H1 (cell line): Measurements from ENCODE around the gene CAMTA1. TPM values are rescaled to one million over a fixed set of nuclear protein-coding genes. Genes with fewer than 3 reads are reported as not detected.

Experiments used
- CTCF ChIA-PET: fragments of 300-600 bp; sonication (Branson Sonifier 250); formaldehyde crosslinking; loops from one replicate; lab custom pipeline; 2021; ENCODE audit not compliant: partially characterized antibody; lab: Charles Lee
- POLR2A ChIA-PET: fragments of 300-600 bp; sonication (Branson Sonifier 250); formaldehyde crosslinking; loops from one replicate; lab custom pipeline; 2021; ENCODE audit warnings: inconsistent platforms; ENCODE audit not compliant: partially characterized antibody; lab: Charles Lee
- DNase-seq, 2 experiments: peaks; one replicate each; pipeline versions ENCODE4 v3.0.0 to v3.0.0-alpha.2; 2010 to 2022; ENCODE audit warnings: low spot score in 2 of 2, low read depth in 1 of 2, mixed read lengths in 1 of 2
- FAIRE-seq: peaks from 2 replicates; lab custom pipeline; 2011; peaks lifted over from hg19 to GRCh38; lab: Jason Lieb, UNC
- H2AFZ ChIP-seq: 2 replicates; pipeline ENCODE4 v1.8.1; 2012; ENCODE audit warnings: low read length, inconsistent platforms
- H2AK5ac ChIP-seq: 2 replicates; pipeline ENCODE4 v1.6.1; 2013; ENCODE audit warnings: low read depth, low read length
- H2BK120ac ChIP-seq: replicated peaks from 2 replicates; pipeline ENCODE3; 2013; ENCODE audit warnings: low read depth, low read length, inconsistent platforms
- H2BK12ac ChIP-seq: 2 replicates; pipeline ENCODE4 v1.6.1; 2013; ENCODE audit warnings: low read depth, low read length
- H2BK15ac ChIP-seq: 2 replicates; pipeline ENCODE4 v1.6.1; 2013; ENCODE audit warnings: low read length
- H2BK20ac ChIP-seq: 2 replicates; pipeline ENCODE4 v1.6.1; 2013; ENCODE audit warnings: low read length
- H2BK5ac ChIP-seq: 2 replicates; pipeline ENCODE4 v1.6.1; 2013; ENCODE audit warnings: low read depth, low read length
- H3K14ac ChIP-seq: 2 replicates; pipeline ENCODE4 v1.6.1; 2013; ENCODE audit warnings: inconsistent platforms; ENCODE audit not compliant: insufficient read length
- H3K18ac ChIP-seq: 2 replicates; pipeline ENCODE4 v1.6.1; 2013; ENCODE audit warnings: low read length; ENCODE audit errors: extremely low read depth
- H3K23ac ChIP-seq: 2 replicates; pipeline ENCODE4 v1.6.1; 2013; ENCODE audit warnings: inconsistent platforms; ENCODE audit not compliant: insufficient read length
- H3K23me2 ChIP-seq: 2 replicates; pipeline ENCODE4 v1.6.1; 2013; ENCODE audit warnings: low read depth, low read length
- H3K27ac ChIP-seq: 2 replicates; pipeline ENCODE4 v1.6.1; 2011; ENCODE audit warnings: low read depth, low read length, inconsistent platforms
- H3K27me3 ChIP-seq, 4 experiments: replicated peaks in 1 of 4; 1 replicate in 1 of 4; 2 replicates in 3 of 4; pipeline versions ENCODE4 v1.6.1 to v1.8.1; 2011 to 2013; ENCODE audit warnings: low read length in 3 of 4, mild to moderate bottlenecking in 3 of 4, inconsistent platforms in 2 of 4, mixed read lengths in 2 of 4, moderate library complexity in 1 of 4; ENCODE audit not compliant: control insufficient read depth in 3 of 4, insufficient read depth in 3 of 4; ENCODE audit errors: extremely low read depth in 1 of 4
- H3K36me3 ChIP-seq, 4 experiments: 2 replicates each; pipeline versions ENCODE4 v1.6.1 to v1.8.1; 2011 to 2013; ENCODE audit warnings: mild to moderate bottlenecking in 4 of 4, low read length in 3 of 4, moderate library complexity in 2 of 4, control low read depth in 1 of 4, inconsistent platforms in 1 of 4; ENCODE audit not compliant: insufficient read depth in 4 of 4, control insufficient read depth in 2 of 4
- H3K4ac ChIP-seq: replicated peaks from 2 replicates; pipeline ENCODE3; 2013; ENCODE audit warnings: low read length, low read depth, mixed read lengths, inconsistent platforms; ENCODE audit not compliant: insufficient read length
- H3K4me1 ChIP-seq, 4 experiments: replicated peaks in 1 of 4; 1 replicate in 1 of 4; 2 replicates in 3 of 4; pipeline versions ENCODE4 v1.6.1 to v1.8.1; 2011 to 2013; ENCODE audit warnings: low read length in 3 of 4, inconsistent platforms in 2 of 4, mixed read lengths in 1 of 4; ENCODE audit not compliant: insufficient read depth in 4 of 4, control insufficient read depth in 3 of 4
- H3K4me2 ChIP-seq, 2 experiments: 2 replicates each; pipeline versions ENCODE4 v1.6.1 to v1.8.1; 2011 to 2013; ENCODE audit warnings: low read depth in 2 of 2, low read length in 2 of 2, control low read depth in 1 of 2, inconsistent platforms in 1 of 2, mild to moderate bottlenecking in 1 of 2; ENCODE audit not compliant: insufficient read depth in 1 of 2
- H3K4me3 ChIP-seq, 4 experiments: fragments of 200-600, 300-600 bp in 1 of 4; sonication (generic), shearing (Covaris generic), sonication (Bioruptor Twin) in 1 of 4; 2 replicates each; pipeline versions ENCODE4 v1.5.1 to v1.8.1; 2011 to 2016; ENCODE audit warnings: low read length in 4 of 4, low read depth in 3 of 4, control low read depth in 2 of 4, inconsistent platforms in 2 of 4, mild to moderate bottlenecking in 2 of 4, mixed read lengths in 1 of 4, moderate library complexity in 1 of 4; ENCODE audit not compliant: insufficient read depth in 2 of 4; ENCODE audit errors: extremely low read depth in 1 of 4
- H3K56ac ChIP-seq: replicated peaks from 2 replicates; pipeline ENCODE3; 2013; ENCODE audit warnings: low read depth, mild to moderate bottlenecking, mixed read lengths, low read length, inconsistent platforms; ENCODE audit not compliant: insufficient read length
- H3K79me1 ChIP-seq: 2 replicates; pipeline ENCODE4 v1.6.1; 2013; ENCODE audit warnings: low read depth, low read length, control low read depth
- H3K79me2 ChIP-seq, 2 experiments: 2 replicates each; pipeline versions ENCODE4 v1.6.1 to v1.8.1; 2012 to 2013; ENCODE audit warnings: low read length in 2 of 2, mild to moderate bottlenecking in 2 of 2, inconsistent platforms in 1 of 2; ENCODE audit not compliant: insufficient read depth in 2 of 2, control insufficient read depth in 1 of 2
- H3K9ac ChIP-seq, 4 experiments: replicated peaks in 1 of 4; 1 replicate in 1 of 4; 2 replicates in 3 of 4; pipeline versions ENCODE4 v1.6.1 to v1.8.1; 2011 to 2013; ENCODE audit warnings: low read depth in 3 of 4, low read length in 3 of 4, control low read depth in 2 of 4, mild to moderate bottlenecking in 2 of 4, moderate library complexity in 2 of 4, inconsistent platforms in 1 of 4; ENCODE audit errors: extremely low read depth in 1 of 4
- H3K9me3 ChIP-seq, 2 experiments: 2 replicates each; pipeline versions ENCODE4 v1.6.1 to v1.8.1; 2012 to 2013; ENCODE audit warnings: mild to moderate bottlenecking in 2 of 2, moderate library complexity in 2 of 2, control low read depth in 1 of 2, inconsistent platforms in 1 of 2, low read depth in 1 of 2, low read length in 1 of 2, mixed read lengths in 1 of 2; ENCODE audit not compliant: insufficient read depth in 2 of 2
- H4K20me1 ChIP-seq, 2 experiments: replicated peaks in 1 of 2; 2 replicates each; pipeline versions ENCODE3 to v1.8.1; 2011 to 2013; ENCODE audit warnings: inconsistent platforms in 2 of 2, low read length in 2 of 2, mild to moderate bottlenecking in 1 of 2; ENCODE audit not compliant: insufficient read depth in 2 of 2, control insufficient read depth in 1 of 2
- H4K5ac ChIP-seq: 2 replicates; pipeline ENCODE4 v1.6.1; 2013; ENCODE audit warnings: low read length, low read depth, mixed read lengths, inconsistent platforms; ENCODE audit not compliant: insufficient read length
- H4K8ac ChIP-seq: 2 replicates; pipeline ENCODE4 v1.8.0; 2013; ENCODE audit warnings: mild to moderate bottlenecking, moderate library complexity, low read length, inconsistent platforms; ENCODE audit not compliant: insufficient read depth; ENCODE audit errors: extremely low read depth
- H4K91ac ChIP-seq: replicated peaks from 2 replicates; pipeline ENCODE3; 2013; ENCODE audit warnings: low read length, mixed read lengths, inconsistent platforms; ENCODE audit not compliant: insufficient read length
- BACH1 ChIP-seq: IDR thresholded peaks from 2 replicates; pipeline ENCODE4 v1.6.1; 2012; ENCODE audit warnings: low read length, improper control_type of control experiment
- BCL11A ChIP-seq, 2 experiments: IDR thresholded peaks; one replicate each; pipeline ENCODE4 v1.6.1; 2011; ENCODE audit warnings: low read depth in 2 of 2, low read length in 2 of 2, mild to moderate bottlenecking in 2 of 2
- CBX5 ChIP-seq: fragments of 300-800, 300-1000 bp; sonication (generic); IDR thresholded peaks from 2 replicates; pipeline ENCODE4 v1.7.1; 2016; ENCODE audit warnings: antibody characterized with exemption, low read length, low read depth
- KDM4A ChIP-seq: IDR thresholded peaks from one replicate; pipeline ENCODE4 v1.7.1; 2012; ENCODE audit warnings: low read depth, mild to moderate bottlenecking, moderate library complexity, low read length, inconsistent platforms; ENCODE audit not compliant: severe bottlenecking
- MAX ChIP-seq: IDR thresholded peaks from 2 replicates; pipeline ENCODE4 v1.6.1; 2012; ENCODE audit warnings: inconsistent platforms
- NANOG ChIP-seq: IDR thresholded peaks from 2 replicates; pipeline ENCODE4 v1.6.1; 2011; ENCODE audit warnings: low read length, low read depth, mild to moderate bottlenecking, inconsistent platforms; ENCODE audit not compliant: insufficient read depth, poor library complexity, severe bottlenecking
- POU5F1 ChIP-seq: IDR thresholded peaks from 2 replicates; pipeline ENCODE4 v1.6.1; 2011; ENCODE audit warnings: low read depth, mild to moderate bottlenecking, low read length, moderate library complexity
- RXRA ChIP-seq: IDR thresholded peaks from 2 replicates; pipeline ENCODE4 v1.6.1; 2011; ENCODE audit warnings: low read depth, mild to moderate bottlenecking, low read length, moderate library complexity; ENCODE audit not compliant: insufficient read depth
- SIRT6 ChIP-seq: IDR thresholded peaks from one replicate; pipeline ENCODE4 v1.7.1; 2012; ENCODE audit warnings: low read length, inconsistent platforms
- SP1 ChIP-seq: IDR thresholded peaks from 2 replicates; pipeline ENCODE4 v1.6.1; 2011; ENCODE audit warnings: low read depth, low read length
- TAF1 ChIP-seq: IDR thresholded peaks from 2 replicates; pipeline ENCODE4 v1.6.1; 2011; ENCODE audit warnings: mild to moderate bottlenecking, low read depth, low read length
- TAF7 ChIP-seq: optimal IDR thresholded peaks from 2 replicates; pipeline ENCODE3; 2011; ENCODE audit warnings: low read depth, mild to moderate bottlenecking, inconsistent platforms, low read length, moderate library complexity, borderline replicate concordance
- ZNF274 ChIP-seq: IDR thresholded peaks from 2 replicates; pipeline ENCODE4 v1.7.0; 2012; ENCODE audit warnings: low read length, borderline replicate concordance; ENCODE audit errors: extremely low read depth
- WGBS, 2 experiments: shearing (Covaris generic) in 1 of 2; methylation state at CpG; one replicate each; pipeline versions ENCODE4 v1.1.6 to v1.1.7; 2013 to 2015; ENCODE audit warnings: low lambda C conversion rate in 2 of 2, mixed read lengths in 2 of 2, inconsistent platforms in 1 of 2, low coverage in 1 of 2, missing lambda C conversion rate in 1 of 2; ENCODE audit not compliant: insufficient replicate concordance in 2 of 2, insufficient coverage in 1 of 2, insufficient read length in 1 of 2; ENCODE audit errors: extremely low coverage in 1 of 2, missing lambda C conversion rate in 1 of 2; 5-methylcytosine and 5-hydroxymethylcytosine counted together
- polyA plus RNA-seq, 7 experiments: library from polyadenylated mRNA; depleted of rRNA in 3 of 7; stranded (reverse) in 5 of 7; unstranded in 2 of 7; fragments of >200 nt in 5 of 7; fragments of 200-250 nt in 2 of 7; gene quantifications; 1 replicate in 5 of 7; 2 replicates in 1 of 7; 4 replicates in 1 of 7; pipeline versions ENCODE4 v1.2.1 to v1.2.3, GENCODE V29; 2011 to 2013; ENCODE audit warnings: missing spikeins in 2 of 7, mixed read lengths in 2 of 7
- total RNA-seq: library from RNA; stranded (reverse); fragmentation: NEBNext Ultra II Directional; extraction: Animal tissue kit (Norgen Biotek cat#: 25700); gene quantifications from 2 replicates; pipeline ENCODE4 v1.2.1, GENCODE V29; 2021

CAMTA1 gene
- total and polyA plus RNA-seq, 2 of the 8 experiments (the other 6 are each of a cell fraction or from before 2014, with no cell fraction given): 65.0 to 119 TPM

GRCh38 chr1:7233646-7234470 is 448.6 kb downstream of the CAMTA1 start:
- H2BK12ac ChIP-seq: no peak overlapping the region
- CTCF ChIA-PET: interaction anchor here (1.0 to 1.4 kb wide), 4 partner anchors 26 to 241 kb away, joined by 3 read pairs; no protein-coding TSS in a partner anchor
- H3K36me3 ChIP-seq: no peaks in the 10 kb centered on the region
- H3K14ac ChIP-seq: no peak overlapping the region
- H2BK15ac ChIP-seq: no peak overlapping the region
- H3K4me1 ChIP-seq: no peaks in the 10 kb centered on the region; a peak in 1 of 7 replicates
- no peaks in the 10 kb centered on the region for H3K79me1 ChIP-seq
- H2BK120ac ChIP-seq: no peak overlapping the region
- no peak overlapping the region for H2BK5ac ChIP-seq
- WGBS, 2 experiments: 95% methylated on average over 27 of the region's 28 CpGs; no CpG with 5 or more reads in 1 of the 2 experiments
- H2AK5ac ChIP-seq: no peak overlapping the region
- FAIRE-seq (no peak), DNase-seq (no peak)
- H3K56ac ChIP-seq: no peak overlapping the region
- no peaks in the 10 kb centered on the region for H3K23me2 ChIP-seq
- H3K27ac ChIP-seq: no peak overlapping the region
- no peak overlapping the region for H4K5ac ChIP-seq
- H3K18ac ChIP-seq: no peak overlapping the region
- H3K27me3 ChIP-seq: no peaks in the 10 kb centered on the region
- H4K8ac ChIP-seq: no peak overlapping the region
- no peaks in the 10 kb centered on the region for H3K79me2 ChIP-seq
- TF ChIP-seq KDM4A (no peak), TAF7 (no peak), RXRA (no peak), SP1 (no peak), MAX (no peak), CBX5 (no peak), SIRT6 (no peak), BCL11A (IDR thresholded peaks at IDR 0.05; ENCODE audit: low read depth in 2 of 2, low read length in 2 of 2) (no peak), POU5F1 (no peak), NANOG (no peak), TAF1 (no peak), BACH1 (no peak), ZNF274 (no peak)
- H3K9me3 ChIP-seq: no peaks in the 10 kb centered on the region
- H3K4me3 ChIP-seq: no peak overlapping the region
- no peak overlapping the region for H3K4me2 ChIP-seq
- no peaks in the 10 kb centered on the region for H4K20me1 ChIP-seq
- no peak overlapping the region for H2BK20ac ChIP-seq
- H2AFZ ChIP-seq: no peak overlapping the region
- H3K9ac ChIP-seq: no peak overlapping the region
- POLR2A ChIA-PET: no interaction called here
- no peak overlapping the region for H4K91ac ChIP-seq
- H3K4ac ChIP-seq: no peak overlapping the region
- no peak overlapping the region for H3K23ac ChIP-seq
